A204.1 (cell line): Measurements from ENCODE around the gene XYLB.

ENCODE experiments used
- FAIRE-seq: peaks from 2 replicates; lab custom pipeline; 2012; peaks lifted over from hg19 to GRCh38; lab: Jason Lieb, UNC

The XYLB gene

GRCh38 chr3:38364721-38365400 lies 18.3 kb downstream of the XYLB start:
- FAIRE-seq: no peak

- no peak for FAIRE-seq
Observed at GRCh38 chr3:38365469-38366062, 19.0 kb downstream of the XYLB start.

- no peak for FAIRE-seq
Observed at GRCh38 chr3:38366082-38366481, 19.5 kb downstream of the XYLB start.

GRCh38 chr3:38367779-38368178 lies 21.2 kb downstream of the XYLB start:
- no peak for FAIRE-seq

- FAIRE-seq: no peak
Observed at GRCh38 chr3:38368238-38368637, 21.7 kb downstream of the XYLB start.

GRCh38 chr3:38369186-38369585 lies 22.6 kb downstream of the XYLB start:
- no peak for FAIRE-seq

GRCh38 chr3:38370149-38370548 lies 23.6 kb downstream of the XYLB start:
- no peak for FAIRE-seq

- FAIRE-seq: no peak
Observed at GRCh38 chr3:38370861-38371260, 24.3 kb downstream of the XYLB start.

- FAIRE-seq: no peak
Observed at GRCh38 chr3:38371541-38372213, 25.1 kb downstream of the XYLB start.

GRCh38 chr3:38372214-38372601 lies 25.6 kb downstream of the XYLB start:
- FAIRE-seq: no peak

GRCh38 chr3:38374221-38374620 lies 27.6 kb downstream of the XYLB start:
- no peak for FAIRE-seq

- FAIRE-seq: no peak
Observed at GRCh38 chr3:38375072-38375471, 28.5 kb downstream of the XYLB start.

- no peak for FAIRE-seq
Observed at GRCh38 chr3:38375488-38376097, 29.0 kb downstream of the XYLB start.

GRCh38 chr3:38376098-38376816 lies 29.7 kb downstream of the XYLB start:
- no peak for FAIRE-seq

- no peak for FAIRE-seq
Observed at GRCh38 chr3:38379201-38379770, 32.7 kb downstream of the XYLB start.

- no peak for FAIRE-seq
Observed at GRCh38 chr3:38382506-38383080, 36.0 kb downstream of the XYLB start.

GRCh38 chr3:38383156-38383875 lies 36.7 kb downstream of the XYLB start:
- no peak for FAIRE-seq

GRCh38 chr3:38386992-38387750 lies 40.6 kb downstream of the XYLB start:
- FAIRE-seq: no peak

- FAIRE-seq: no peak
Observed at GRCh38 chr3:38387862-38388261, 41.3 kb downstream of the XYLB start.

- no peak for FAIRE-seq
Observed at GRCh38 chr3:38392604-38393163, 46.1 kb downstream of the XYLB start.
